ENCODE data around the gene EIF5. TPM values are rescaled to one million over a fixed set of nuclear protein-coding genes. Genes with fewer than 3 reads are reported as not detected.

The EIF5 gene
- total RNA-seq, 1 experiment from 2014 or later, result 356 TPM

- Histone ChIP-seq H3K27me3 (ENCODE audit: insufficient read depth, low read length) (no peaks in the 10 kb centered on the region), H4K5ac (ENCODE audit: insufficient read length, low read depth, low read length) (no peak overlapping the region), H3K23me2 (ENCODE audit: insufficient read length, low read depth, low read length, poor library complexity, severe bottlenecking) (no peaks in the 10 kb centered on the region), H3K23ac (ENCODE audit: insufficient read length, low read depth, low read length) (no peak overlapping the region), H3K9me3 (ENCODE audit: control insufficient read depth, low read depth, low read length) (no peaks in the 10 kb centered on the region), H3K79me2 (ENCODE audit: insufficient read depth, low read length) (no peaks in the 10 kb centered on the region), H4K20me1 (ENCODE audit: control insufficient read depth, insufficient read depth, insufficient read length) (peaks cover 3% of the 10 kb centered on the region), H3T11ph (ENCODE audit: low read length) (no peak overlapping the region), H2AK5ac (ENCODE audit: insufficient read length, low read length) (no peak overlapping the region), H3K18ac (ENCODE audit: insufficient read length, low read depth, low read length) (no peak overlapping the region), H3K4me1 (ENCODE audit: insufficient read depth, low read length) (peaks cover 4% of the 10 kb centered on the region), H2BK5ac (ENCODE audit: insufficient read length, low read length) (no peak overlapping the region), H2BK120ac (ENCODE audit: low read depth, low read length, poor library complexity, severe bottlenecking) (no peak overlapping the region), H2BK15ac (ENCODE audit: low read depth, low read length) (no peak overlapping the region), H2AFZ (ENCODE audit: low read length) (no peak overlapping the region), H4K91ac (ENCODE audit: insufficient read length, low read depth, low read length) (no peak overlapping the region), H4K8ac (replicated peaks; ENCODE audit: insufficient read length, low read depth, low read length) (no peak overlapping the region), H3K56ac (ENCODE audit: insufficient read length, low read depth, low read length) (no peak overlapping the region), H3K79me1 (ENCODE audit: insufficient read depth, low read depth, low read length, poor library complexity, severe bottlenecking) (no peaks in the 10 kb centered on the region), H3K9ac (ENCODE audit: extremely low read depth, insufficient read length, low read length) (no peak overlapping the region), H3K4me2 (ENCODE audit: insufficient read depth, insufficient read length, low read length) (no peak overlapping the region), H2BK12ac (ENCODE audit: insufficient read length, low read depth, low read length) (no peak overlapping the region), H3K4ac (ENCODE audit: low read depth, low read length) (no peak overlapping the region), H3K27ac (ENCODE audit: insufficient read length, low read depth, low read length) (no peak overlapping the region), H3K14ac (ENCODE audit: insufficient read depth, low read length) (no peak overlapping the region), H2BK20ac (ENCODE audit: low read depth, low read length, poor library complexity, severe bottlenecking) (no peak overlapping the region)
- Mint-ChIP-seq H3K4me1 (peaks cover 17 to 22% of the 10 kb centered on the region in 2 experiments), H3K27ac (peak overlapping the region in 1 of 3 experiments; percentile 17; a peak in 1 of 7 replicates), H3K4me3 (no peak overlapping the region), H3K36me3 (ENCODE audit: insufficient read depth in 1 of 3, low read depth in 3 of 3) (no peaks in the 10 kb centered on the region), H3K9me3 (no peaks in the 10 kb centered on the region; a peak in 1 of 5 replicates), H3K27me3 (ENCODE audit: low read depth) (no peaks in the 10 kb centered on the region; the same call in 1 of the 2 replicates)
- no peak for TF ChIP-seq CTCF (conservative IDR thresholded peaks at IDR 0.05)
- whole genome bisulfite sequencing (ENCODE audit: extremely low coverage, insufficient read length, low lambda C conversion rate), result no CpG with 5 or more reads among the region's 7 CpGs
- DNase-seq, result no peak
Observed at GRCh38 chr14:103353362-103353761, 19.3 kb downstream of the EIF5 start.

All from H9 (cell line).